ENCODE results near the gene MYD88.

Gene MYD88

DNA sequence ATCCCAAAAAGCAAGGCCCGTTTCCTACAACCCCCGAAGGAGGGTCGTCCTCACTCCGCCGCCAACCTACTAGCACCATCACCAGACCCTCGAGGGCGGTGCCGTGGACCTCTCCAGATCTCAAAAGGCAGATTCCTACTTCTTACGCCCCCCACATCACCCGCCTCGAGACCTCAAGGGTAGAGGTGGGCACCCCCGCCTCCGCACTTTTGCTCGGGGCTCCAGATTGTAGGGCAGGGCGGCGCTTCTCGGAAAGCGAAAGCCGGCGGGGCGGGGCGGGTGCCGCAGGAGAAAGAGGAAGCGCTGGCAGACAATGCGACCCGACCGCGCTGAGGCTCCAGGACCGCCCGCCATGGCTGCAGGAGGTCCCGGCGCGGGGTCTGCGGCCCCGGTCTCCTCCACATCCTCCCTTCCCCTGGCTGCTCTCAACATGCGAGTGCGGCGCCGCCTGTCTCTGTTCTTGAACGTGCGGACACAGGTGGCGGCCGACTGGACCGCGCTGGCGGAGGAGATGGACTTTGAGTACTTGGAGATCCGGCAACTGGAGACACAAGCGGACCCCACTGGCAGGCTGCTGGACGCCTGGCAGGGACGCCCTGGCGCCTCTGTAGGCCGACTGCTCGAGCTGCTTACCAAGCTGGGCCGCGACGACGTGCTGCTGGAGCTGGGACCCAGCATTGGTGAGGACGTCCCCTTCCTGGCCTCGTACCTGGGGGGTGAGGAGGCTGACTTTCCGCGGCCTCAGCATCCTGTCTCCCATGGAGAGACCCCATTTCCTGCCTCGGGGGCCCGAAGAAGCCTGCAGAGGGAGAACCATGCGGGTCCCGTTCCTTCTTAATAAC, at the start of gene MYD88:
Gene MYD88 (plus strand): TSS at position 313 of the 842 bp plus-strand sequence. CDS start 40 bp downstream, at position 353.
- peak; percentile 65 to 69 for DNase-seq (ENCODE audit: low read depth in 1 of 2, low spot score in 1 of 2)

DNA sequence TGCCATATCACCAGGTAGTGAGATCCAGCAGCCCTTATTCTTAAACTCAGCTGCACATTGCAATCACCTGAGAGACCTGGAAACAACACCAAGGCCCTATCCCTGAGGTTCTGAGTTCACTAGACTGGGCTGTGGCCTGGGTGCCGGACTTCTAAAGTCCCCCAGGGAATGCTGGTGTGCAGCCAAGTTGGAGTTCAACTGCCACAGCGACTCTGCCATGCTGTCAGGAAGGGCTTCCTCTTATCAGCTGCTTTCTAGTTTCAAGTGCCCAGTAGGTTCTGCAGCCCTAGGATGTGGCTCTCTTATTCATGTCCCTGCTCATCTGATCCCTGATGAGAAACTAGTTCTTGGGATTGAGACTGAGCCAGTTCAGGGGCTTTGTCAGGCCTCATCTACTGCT, 49.3 kb upstream of the MYD88 start:
- no peak for DNase-seq (ENCODE audit: low read depth in 1 of 2, low spot score in 1 of 2)

DNA sequence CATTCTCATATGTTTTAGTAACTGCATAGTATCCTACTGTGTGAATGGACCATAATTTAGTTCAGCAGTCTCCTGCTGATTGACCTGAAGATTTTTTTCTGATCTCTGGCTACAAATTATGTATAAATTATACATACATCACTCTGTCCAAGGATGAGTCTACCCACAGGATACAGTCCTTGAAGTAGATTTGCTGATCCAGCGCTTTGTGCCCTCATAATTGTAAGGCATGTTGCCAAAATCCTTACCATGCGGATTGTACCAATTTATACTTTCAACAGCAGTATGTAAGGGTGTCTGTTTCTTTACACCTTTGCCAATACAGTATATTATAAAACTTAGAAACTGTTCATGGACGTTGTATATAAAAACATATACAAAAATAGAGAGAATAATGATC, 48.0 kb upstream of the MYD88 start:
- DNase-seq (ENCODE audit: low read depth in 1 of 2, low spot score in 1 of 2) = no peak

DNA sequence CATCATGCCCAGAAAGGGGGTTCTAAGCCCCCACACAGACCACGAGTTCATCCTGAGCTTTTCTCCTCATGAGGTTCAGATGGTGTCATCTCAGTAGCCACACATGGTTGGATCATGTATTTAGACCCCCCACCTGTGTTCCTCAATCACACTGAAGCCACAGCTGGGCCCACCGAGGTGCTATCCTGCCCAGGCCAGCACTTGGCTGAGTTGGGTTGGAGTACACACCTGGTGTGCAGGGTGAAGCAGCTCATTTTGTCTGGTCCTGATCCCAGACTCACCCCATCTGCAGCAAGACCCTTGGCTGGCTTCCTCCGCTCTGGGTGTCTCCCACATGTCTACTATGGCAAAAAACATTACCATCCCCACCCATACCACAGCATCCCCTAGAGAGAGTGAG, 43.5 kb upstream of the MYD88 start:
- no peak for DNase-seq (ENCODE audit: low read depth in 1 of 2, low spot score in 1 of 2)

DNA sequence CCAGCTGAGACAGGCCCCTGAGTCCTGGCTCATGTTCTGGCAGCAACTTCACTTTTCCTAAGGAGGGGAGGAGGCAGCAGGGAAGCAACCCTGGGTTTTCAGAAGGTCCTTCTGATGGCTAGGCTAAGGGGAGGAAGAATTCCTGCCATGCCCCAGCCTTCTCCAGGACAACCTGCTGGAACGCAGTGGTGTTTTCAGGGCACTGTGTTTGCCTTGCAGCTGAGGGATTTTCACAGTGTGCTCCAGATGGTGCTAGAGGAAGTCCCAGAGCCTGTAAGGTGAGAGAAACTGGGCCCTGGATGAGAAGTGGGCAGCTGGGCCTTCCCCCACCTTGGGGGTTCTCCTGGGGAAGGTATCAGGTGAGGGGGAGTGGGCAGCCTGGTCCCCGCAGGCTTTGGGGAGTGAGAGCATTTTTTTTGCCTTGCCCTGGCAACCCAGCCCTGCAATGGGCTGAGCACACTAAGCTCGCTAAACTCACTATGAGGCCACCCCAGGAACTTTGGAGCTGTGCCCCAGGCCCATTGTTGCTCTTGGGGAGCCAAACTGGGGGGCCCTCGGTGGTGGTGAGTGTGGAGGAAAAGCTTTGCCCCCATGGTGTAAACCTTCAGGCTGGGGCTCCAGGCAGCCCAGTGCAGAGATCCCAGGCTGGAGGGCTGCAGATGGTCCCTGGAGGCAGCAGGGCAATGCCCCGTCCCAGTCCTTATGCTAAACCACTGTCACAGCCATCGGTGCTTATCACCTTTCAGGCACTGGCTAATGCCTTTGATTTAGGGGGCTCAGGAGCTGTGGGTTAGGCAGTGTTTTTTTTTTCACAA, 42.6 kb upstream of the MYD88 start:
- no peak for DNase-seq (ENCODE audit: low read depth in 1 of 2, low spot score in 1 of 2)

DNA sequence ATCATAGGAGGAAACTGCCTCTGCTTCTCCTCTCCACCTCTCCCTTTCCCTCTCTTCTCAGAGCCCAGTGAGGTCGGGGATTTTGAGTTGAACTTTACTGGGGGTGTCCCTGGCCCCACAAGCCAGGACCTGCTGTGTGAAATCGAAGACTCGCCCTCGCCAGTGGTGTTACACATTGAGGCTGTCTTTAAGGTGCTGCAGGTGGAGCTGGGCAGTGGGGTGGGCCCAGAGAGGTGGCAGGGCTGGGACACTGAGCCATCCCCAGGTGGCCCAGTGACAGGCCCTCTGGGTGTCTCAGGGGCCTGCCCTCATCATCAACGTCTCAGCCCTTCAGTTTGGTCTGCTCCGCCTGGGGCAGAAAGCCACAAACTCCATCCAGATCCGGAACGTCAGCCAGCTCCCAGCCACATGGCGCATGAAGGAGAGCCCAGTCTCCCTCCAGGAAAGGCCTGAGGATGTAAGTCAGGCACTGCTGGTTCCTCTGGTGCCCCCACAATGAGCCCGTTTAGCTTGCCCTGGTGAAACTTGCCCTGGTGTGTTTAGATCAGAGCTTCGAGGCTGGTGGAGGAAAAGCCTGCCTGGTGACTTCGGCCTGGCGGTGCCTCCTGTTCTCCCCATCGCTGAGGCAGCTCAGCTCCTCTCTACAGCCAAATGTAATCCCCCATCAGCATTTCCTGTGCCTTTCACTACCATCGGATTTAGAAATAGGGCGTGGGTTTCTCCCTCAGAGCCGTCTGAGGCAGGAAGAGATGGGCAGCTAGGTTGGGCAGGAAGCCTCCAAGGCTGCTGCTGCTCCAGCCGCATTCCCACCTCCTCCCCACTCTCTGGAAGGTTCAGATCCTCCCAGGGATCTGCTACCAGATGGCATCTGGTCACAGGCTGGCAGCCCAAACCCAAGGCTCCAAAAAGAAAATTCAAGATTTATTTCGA, 40.8 kb upstream of the MYD88 start:
- no peak for DNase-seq (ENCODE audit: low read depth in 1 of 2, low spot score in 1 of 2)

DNA sequence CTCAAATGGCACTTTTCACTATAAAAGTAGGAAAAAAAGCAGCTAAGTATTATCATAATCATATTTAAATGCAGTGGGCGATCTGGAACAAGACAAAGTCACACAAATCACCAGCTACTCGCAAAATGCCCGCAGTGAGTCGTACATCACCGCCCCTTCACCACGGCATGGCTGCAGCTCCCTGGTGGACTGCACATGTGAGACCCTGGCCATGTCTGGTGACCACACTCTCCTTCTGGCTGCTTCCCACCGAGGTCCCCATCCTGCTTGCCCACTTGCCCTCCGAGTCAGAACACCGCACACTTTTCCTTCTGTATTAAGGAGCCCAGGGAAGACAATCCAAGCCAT, 40.1 kb upstream of the MYD88 start:
- no peak for DNase-seq (ENCODE audit: low read depth in 1 of 2, low spot score in 1 of 2)

DNA sequence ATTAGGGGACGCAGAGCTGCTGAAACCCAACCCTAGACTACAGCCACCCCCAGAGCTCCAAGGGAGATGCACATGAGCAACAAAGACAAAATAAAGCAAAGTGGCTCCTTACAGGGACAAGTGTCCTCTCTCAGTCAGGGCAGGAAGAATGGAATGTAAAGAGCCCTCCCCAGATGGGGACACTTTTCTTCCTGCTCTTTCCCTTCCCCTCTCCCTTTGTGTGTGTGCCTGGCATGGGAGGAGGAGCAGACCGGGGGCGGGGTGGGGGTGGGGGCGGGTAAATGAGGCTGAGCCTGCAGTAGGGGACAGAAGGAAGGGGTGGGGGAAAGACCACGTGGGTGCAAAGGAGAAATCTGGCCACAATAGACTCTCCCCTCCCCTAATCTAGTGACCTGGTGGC, 38.9 kb upstream of the MYD88 start:
- no peak for DNase-seq (ENCODE audit: low read depth in 1 of 2, low spot score in 1 of 2)

DNA sequence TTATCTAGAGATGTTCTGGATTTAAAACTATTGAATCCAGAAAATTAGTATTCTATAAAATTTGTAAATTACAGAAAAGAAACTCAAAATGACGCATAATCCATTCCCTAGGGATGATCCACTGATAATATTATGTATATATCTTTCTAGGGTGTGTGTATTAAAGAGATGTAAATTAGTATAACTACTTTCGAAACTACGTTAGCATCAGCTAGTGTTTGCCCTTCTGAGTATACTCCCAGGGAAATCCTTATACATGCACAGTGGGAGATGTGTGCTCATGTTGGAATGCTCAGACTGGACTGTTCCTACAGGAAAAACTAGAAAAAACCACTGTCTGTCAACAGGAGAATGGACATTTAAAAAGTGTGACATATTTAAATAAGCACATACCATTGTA, 38.0 kb upstream of the MYD88 start:
- no peak for DNase-seq (ENCODE audit: low read depth in 1 of 2, low spot score in 1 of 2)

DNA sequence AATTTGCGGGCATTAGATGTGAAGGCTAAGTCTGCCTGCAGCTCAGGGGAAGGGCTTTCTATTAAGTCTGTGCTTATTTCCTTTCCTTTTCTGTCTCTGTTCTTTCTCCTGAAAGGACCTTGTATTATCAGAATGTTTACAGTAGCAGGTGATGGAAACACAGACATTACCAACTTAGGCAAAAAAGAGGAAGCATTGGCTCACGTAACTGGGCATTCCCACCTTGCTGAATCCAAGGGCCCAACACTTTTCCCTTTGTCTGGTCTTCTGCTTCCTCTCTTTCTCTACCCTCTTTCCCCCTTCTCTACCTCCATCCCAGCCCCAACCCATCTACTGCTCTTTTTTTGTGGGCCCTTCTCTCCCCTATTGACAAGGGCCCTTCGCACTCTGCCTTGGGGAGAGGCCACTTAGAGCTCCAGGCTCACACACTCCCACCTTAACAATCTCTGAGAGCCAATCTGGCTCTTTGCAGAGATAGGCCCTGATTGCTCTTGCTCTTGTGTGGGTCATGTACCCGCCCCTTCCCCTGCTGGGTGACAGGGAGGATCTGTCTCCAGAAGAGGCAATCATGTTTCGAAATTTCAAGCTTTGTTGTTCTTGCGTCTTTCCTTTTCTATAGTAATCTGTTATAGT, 36.5 kb upstream of the MYD88 start:
- DNase-seq (ENCODE audit: low read depth in 1 of 2, low spot score in 1 of 2) = no peak

DNA sequence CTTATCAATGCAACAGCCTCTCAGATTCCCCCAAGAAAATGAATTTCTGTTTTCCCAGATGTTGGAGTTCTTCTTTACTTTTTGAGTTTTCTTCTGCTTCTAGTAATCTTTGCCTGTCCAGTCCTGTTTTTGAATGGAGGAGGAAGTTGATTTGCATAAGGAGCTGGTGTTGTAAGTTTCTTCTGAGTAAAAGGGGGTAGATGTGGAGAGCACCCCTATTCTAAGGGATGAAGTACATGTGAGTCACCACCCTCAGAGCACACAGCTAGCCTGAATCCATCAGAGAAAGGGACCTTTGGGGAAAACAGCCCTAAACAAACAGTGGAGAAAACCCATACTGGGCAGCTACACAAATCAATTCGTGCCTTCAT, 36.0 kb upstream of the MYD88 start:
- DNase-seq (ENCODE audit: low read depth in 1 of 2, low spot score in 1 of 2) = no peak

DNA sequence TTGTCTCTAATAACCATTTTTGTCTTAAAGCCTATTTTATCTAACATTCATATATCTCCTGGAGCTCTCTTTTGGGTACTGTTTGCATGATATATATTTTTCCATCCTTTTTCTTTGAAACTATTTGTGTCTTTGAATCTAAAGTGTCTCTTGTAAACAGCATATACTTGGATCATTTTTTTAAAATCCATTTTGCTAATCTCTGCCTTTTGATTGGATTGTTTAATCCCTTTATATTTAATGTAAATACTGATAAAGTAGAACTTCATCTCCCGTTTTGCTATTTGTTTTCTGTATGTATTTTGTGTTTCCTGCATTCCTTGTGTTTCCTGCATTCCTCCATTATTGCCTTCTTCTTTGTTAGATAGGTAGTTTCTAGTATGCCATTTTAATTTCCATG, 32.9 kb upstream of the MYD88 start:
- no peak for DNase-seq (ENCODE audit: low read depth in 1 of 2, low spot score in 1 of 2)

DNA sequence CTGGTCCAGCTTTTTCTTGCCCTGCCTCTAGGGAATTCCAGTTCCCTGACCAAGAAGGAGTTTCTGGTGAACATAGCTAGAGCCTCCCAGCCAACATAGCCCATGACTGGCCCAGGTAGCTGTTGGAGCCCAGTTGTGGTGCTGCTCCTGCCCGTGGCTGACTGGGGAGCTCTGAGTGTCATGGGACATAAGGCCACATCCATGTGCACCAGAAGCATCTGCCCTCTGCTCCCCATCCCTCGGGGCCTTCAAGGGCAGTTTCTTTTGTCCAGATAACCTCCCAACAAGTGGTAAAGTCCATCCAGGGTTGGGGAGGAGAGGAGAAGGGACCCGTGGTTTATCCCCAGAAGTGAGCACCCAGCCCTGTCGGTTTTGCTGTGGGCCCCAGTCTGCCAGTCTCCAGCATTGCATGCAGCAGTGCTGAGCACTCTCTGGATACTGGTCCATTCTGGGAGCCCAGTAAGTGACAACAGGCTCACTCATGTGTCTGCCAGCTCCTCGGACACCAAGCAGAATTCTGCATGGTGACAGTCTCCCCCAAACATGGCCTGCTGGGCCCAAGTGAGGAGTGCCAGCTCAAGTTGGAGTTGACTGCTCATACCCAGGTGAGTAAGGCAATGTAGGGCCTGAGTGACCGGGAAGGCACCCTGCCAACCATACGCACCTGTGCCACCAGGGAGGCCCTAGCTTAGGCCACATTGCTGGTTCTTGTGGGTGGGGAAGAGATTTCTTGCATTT, 30.4 kb upstream of the MYD88 start:
- DNase-seq (ENCODE audit: low read depth in 1 of 2, low spot score in 1 of 2) = no peak

DNA sequence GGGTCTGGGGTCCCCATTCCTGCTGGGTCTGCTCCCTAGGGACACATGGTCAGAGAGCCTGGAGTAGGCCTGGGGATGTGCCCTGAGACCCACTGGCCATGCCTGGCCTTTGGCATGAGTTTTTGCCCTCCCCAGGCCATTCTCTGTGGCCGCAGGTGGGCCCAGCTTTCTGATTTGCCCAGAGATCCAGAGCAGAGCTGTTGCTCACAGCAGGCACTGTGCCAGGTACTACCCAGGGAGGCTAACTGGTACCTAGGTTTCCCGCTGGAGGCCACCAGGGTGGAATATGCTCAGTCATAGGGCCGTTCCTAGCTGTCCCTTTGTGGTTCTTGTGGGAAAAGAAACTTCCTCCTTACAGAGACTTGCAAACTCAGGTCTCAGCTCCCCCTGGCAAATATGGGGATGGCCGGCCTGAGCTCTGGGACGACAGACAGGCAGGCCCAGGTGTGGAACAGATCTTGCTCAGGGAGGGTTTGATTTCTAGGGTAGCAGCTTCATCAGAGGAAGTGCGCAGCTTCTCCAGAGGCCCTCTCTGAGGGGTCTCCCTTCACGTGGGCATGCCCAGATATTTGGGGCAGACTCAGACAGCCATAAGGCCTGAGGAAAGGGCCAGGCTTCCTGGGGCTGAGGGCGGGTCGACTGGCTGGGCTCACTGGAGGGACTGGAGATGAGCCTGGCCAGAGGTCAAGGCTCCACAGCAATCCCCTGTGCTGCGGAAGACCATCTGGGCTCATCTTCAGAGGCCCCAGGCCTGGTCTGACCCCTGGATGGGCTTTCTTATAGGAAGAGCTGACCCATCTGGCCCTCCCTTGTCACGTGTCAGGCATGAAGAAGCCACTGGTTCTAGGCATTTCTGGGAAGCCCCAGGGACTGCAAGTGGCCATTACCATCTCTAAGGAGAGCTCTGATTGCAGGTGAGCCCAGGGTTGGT, 29.5 kb upstream of the MYD88 start:
- DNase-seq (ENCODE audit: low read depth in 1 of 2, low spot score in 1 of 2) = no peak

DNA sequence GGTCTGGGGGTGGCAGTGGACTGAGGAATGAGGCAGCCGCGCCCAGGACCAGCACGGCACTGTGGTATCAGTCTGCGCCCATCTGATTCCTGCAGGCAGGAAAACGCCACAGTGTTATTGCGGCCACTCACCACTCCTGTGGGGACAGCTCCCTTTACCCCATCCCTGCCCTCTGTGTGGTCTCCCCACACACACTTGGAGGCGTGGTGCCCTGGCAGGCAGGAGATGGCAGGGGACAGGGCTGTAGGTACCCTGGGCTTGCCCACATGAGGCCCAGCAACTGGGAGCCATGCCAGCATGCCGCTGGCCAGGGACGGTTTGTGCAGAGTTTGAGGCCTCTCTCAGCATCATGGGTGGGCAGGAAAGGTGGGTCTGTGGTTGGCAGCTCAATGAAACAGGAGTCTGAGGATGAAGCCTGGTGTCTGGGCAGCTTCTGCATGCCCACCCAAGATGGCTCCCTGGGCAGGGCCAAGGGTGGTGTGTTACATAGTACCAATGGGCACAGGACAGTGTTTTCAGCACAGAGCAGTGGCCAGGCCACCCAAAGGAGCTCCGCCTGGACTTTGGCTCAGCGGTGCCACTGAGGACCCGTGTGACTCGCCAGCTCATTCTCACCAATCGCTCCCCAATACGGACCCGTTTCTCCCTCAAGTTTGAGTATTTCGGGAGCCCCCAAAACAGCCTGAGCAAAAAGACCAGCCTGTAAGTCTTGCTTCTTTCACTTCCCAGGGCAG, 28.7 kb upstream of the MYD88 start:
- no peak for DNase-seq (ENCODE audit: low read depth in 1 of 2, low spot score in 1 of 2)

DNA sequence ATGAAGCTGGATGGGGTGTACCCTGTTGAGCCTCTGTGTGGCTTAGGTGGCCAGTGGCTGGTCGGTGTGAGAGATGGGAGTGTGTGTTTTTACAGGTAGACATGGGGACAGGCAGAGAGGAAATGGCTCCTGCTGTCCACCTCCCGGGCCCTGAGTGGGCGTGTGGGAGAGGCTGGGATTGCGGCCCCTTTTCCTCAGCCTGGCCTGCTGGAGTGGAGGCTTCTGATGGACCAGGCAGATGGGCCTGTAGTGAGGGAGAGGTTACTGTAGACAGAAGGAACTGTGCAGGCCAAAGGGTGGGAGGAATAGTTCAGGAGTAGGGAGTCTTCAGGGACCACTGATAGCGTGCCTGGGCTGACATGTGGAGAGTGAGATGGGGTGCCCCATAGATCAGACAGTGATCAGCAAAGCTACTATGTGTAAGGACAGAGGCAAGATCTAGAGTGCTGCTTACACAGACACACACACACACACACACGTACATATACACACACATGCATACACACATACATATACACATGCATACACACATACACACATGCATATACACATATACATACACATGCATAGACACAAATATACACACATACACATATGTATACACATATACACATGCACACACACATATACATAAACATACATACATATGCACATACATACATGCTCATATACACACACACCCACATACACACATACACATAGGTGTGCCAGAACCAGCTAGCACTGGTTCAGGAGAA, 28.0 kb upstream of the MYD88 start:
- no peak for DNase-seq (ENCODE audit: low read depth in 1 of 2, low spot score in 1 of 2)

DNA sequence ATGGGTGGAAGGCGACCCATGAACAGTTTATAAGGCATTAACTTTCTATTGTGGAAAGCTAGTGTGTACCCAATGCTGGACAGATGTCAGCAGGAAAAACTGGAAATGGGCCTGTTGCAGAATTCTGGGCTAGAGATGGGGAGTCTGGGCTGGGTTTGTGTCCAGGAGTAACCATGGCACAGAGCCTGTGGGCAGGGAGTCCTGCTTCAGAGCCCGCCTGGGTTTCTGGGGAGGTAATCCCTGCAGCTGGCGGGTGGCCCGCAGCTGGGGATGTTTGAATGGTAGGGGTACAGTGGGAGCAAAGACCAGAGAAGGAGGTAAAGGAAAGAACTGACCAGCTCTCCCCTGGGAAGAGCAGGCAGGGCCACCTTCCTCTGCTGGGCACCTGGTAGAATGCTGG, 27.3 kb upstream of the MYD88 start:
- DNase-seq (ENCODE audit: low read depth in 1 of 2, low spot score in 1 of 2) = no peak

Data from activated T-helper 1 cell treated with anti-CD3 and anti-CD28 coated beads, Interleukin-2, amount 50 U/mL, for 16 hours (primary cell).